HCT116 (cell line): Measurements from ENCODE around the gene TFG. TPM values are rescaled to one million over a fixed set of nuclear protein-coding genes. Genes with fewer than 3 reads are reported as not detected.
"Not testable (repeated sequence)": the region's sequence is repeated elsewhere in the genome, so short reads cannot be mapped to it uniquely, and the experiment has no call there.

Experiments
- ATAC-seq: fragments of 200-7000 bp; cut with Tn5 transposase; 2 replicates; pipeline ENCODE4 v1.9.1; 2020; ENCODE audit warnings: mild to moderate bottlenecking, moderate library complexity
- BruUV-seq: library from RNA; stranded (reverse); fragments of 400-500 nt; replicated peaks from 2 replicates; lab custom pipeline; 2021; lab: Mats Ljungman, UMichigan
- CTCF ChIA-PET: fragments of 300-600 bp; sonication (Branson Sonifier 250); formaldehyde crosslinking; loops from one replicate; lab custom pipeline; 2021; ENCODE audit warnings: antibody characterized with exemption; lab: Charles Lee
- POLR2A ChIA-PET: fragments of 300-600, 350-600 bp; sonication (Branson Sonifier 250); formaldehyde crosslinking; loops from one replicate; lab custom pipeline; 2021; ENCODE audit warnings: antibody characterized with exemption; lab: Charles Lee
- RAD21 ChIA-PET, 2 experiments: fragments of 300-600 bp; sonication (Branson Sonifier 250); formaldehyde crosslinking; loops; one replicate each; lab custom pipeline; 2023; ENCODE audit warnings: low total read pairs in 2 of 2; ENCODE audit not compliant: uncharacterized antibody in 2 of 2, unreplicated experiment in 2 of 2, low non-redundant PET in 1 of 2; lab: Charles Lee
- DNase-seq: peaks from one replicate; pipeline ENCODE4 v3.0.0-alpha.2; 2010; ENCODE audit warnings: low read depth, low spot score
- H2AFZ ChIP-seq: fragments of 200-600 bp; shearing (Covaris generic), sonication (generic); 2 replicates; pipeline ENCODE4 v1.6.1; 2017; ENCODE audit warnings: low read depth, mixed run types, mixed read lengths, antibody characterized with exemption, low read length; ENCODE audit not compliant: poor library complexity, severe bottlenecking
- H3K27ac ChIP-seq: 2 replicates; pipeline ENCODE4 v1.5.1; 2012; ENCODE audit warnings: low read depth, low read length
- H3K27me3 ChIP-seq: fragments of 200-600 bp; sonication (generic); 2 replicates; pipeline ENCODE4 v1.6.1; 2016; ENCODE audit warnings: mixed run types, low read length, mixed read lengths; ENCODE audit not compliant: insufficient read depth
- H3K36me3 ChIP-seq, 2 experiments: fragments of 200-500 bp in 1 of 2; fragments of 200-600 bp in 1 of 2; sonication (Bioruptor generic) in 1 of 2; sonication (generic) in 1 of 2; 2 replicates each; pipeline versions ENCODE4 v1.5.1 to v1.6.1; 2014 to 2016; ENCODE audit warnings: low read length in 2 of 2, inconsistent platforms in 1 of 2, mixed read lengths in 1 of 2, mixed run types in 1 of 2; ENCODE audit not compliant: insufficient read depth in 2 of 2, control insufficient read depth in 1 of 2
- H3K4me1 ChIP-seq, 2 experiments: fragments of 200-600 bp in 1 of 2; sonication (generic) in 1 of 2; 2 replicates each; pipeline versions ENCODE4 v1.5.1 to v1.6.1; 2012 to 2017; ENCODE audit warnings: low read length in 2 of 2, inconsistent platforms in 1 of 2, mild to moderate bottlenecking in 1 of 2, mixed read lengths in 1 of 2, mixed run types in 1 of 2, moderate library complexity in 1 of 2; ENCODE audit not compliant: insufficient read depth in 2 of 2, control insufficient read depth in 1 of 2
- H3K4me2 ChIP-seq: fragments of 200-600 bp; sonication (generic); 2 replicates; pipeline ENCODE4 v1.6.1; 2017; ENCODE audit warnings: mixed run types, low read length, mixed read lengths
- H3K4me3 ChIP-seq, 2 experiments: fragments of 200-600 bp in 1 of 2; sonication (generic) in 1 of 2; replicated peaks in 1 of 2; 2 replicates each; pipeline ENCODE4 v1.5.1; 2011 to 2016; ENCODE audit warnings: low read length in 2 of 2, control low read depth in 1 of 2, low read depth in 1 of 2, mild to moderate bottlenecking in 1 of 2, mixed read lengths in 1 of 2, mixed run types in 1 of 2
- H3K79me2 ChIP-seq: fragments of 200-600 bp; sonication (generic); 2 replicates; pipeline ENCODE4 v1.6.1; 2017; ENCODE audit warnings: mild to moderate bottlenecking, mixed run types, low read length, moderate library complexity, mixed read lengths; ENCODE audit not compliant: insufficient read depth
- H3K9ac ChIP-seq: fragments of 200-600 bp; sonication (generic); 2 replicates; pipeline ENCODE4 v1.6.1; 2016; ENCODE audit warnings: low read length, mixed read lengths
- H3K9me2 ChIP-seq: fragments of 200-600 bp; sonication (generic), shearing (Covaris generic); 2 replicates; pipeline ENCODE4 v1.6.1; 2017; ENCODE audit warnings: mixed run types, mild to moderate bottlenecking, moderate library complexity; ENCODE audit not compliant: insufficient read depth
- H3K9me3 ChIP-seq, 2 experiments: fragments of 200-500 bp in 1 of 2; fragments of 200-600 bp in 1 of 2; sonication (Bioruptor generic) in 1 of 2; sonication (generic) in 1 of 2; 2 replicates each; pipeline ENCODE4 v1.6.1; 2014 to 2017; ENCODE audit warnings: low read length in 2 of 2, mixed read lengths in 2 of 2, inconsistent platforms in 1 of 2, low read depth in 1 of 2, mild to moderate bottlenecking in 1 of 2, mixed run types in 1 of 2, moderate library complexity in 1 of 2; ENCODE audit not compliant: control insufficient read depth in 1 of 2, insufficient read depth in 1 of 2
- H4K20me1 ChIP-seq: fragments of 200-600 bp; sonication (generic), shearing (Covaris generic); 2 replicates; pipeline ENCODE4 v1.6.1; 2017; ENCODE audit warnings: mixed run types, mild to moderate bottlenecking, moderate library complexity; ENCODE audit not compliant: insufficient read depth
- EGR1 ChIP-seq: IDR thresholded peaks from 2 replicates; pipeline ENCODE4 v1.6.1; 2012; ENCODE audit warnings: low read depth
- EZH2phosphoT487 ChIP-seq: fragments of 200-600 bp; IDR thresholded peaks from 2 replicates; pipeline ENCODE4 v1.6.1; 2018; ENCODE audit warnings: antibody characterized with exemption, borderline replicate concordance
- SP1 ChIP-seq: IDR thresholded peaks from 2 replicates; pipeline ENCODE4 v1.6.1; 2012; ENCODE audit warnings: low read depth
- YY1 ChIP-seq: IDR thresholded peaks from 2 replicates; pipeline ENCODE4 v1.6.1; 2011; ENCODE audit warnings: low read length, low read depth, moderate library complexity, mild to moderate bottlenecking; ENCODE audit not compliant: insufficient replicate concordance; ENCODE audit errors: extremely low read depth
- intact Hi-C: fragments of 100-400 bp; cut with micrococcal nuclease; formaldehyde crosslinking; loops from 2 replicates; pipeline ENCODE4 v1.10.0; 2022
- total RNA-seq: library from RNA; stranded (reverse); gene quantifications from one replicate; pipeline ENCODE4 v1.2.1, GENCODE V29; 2021; ENCODE audit not compliant: unreplicated experiment

Gene TFG
- total RNA-seq, 1 experiment from 2014 or later, result 99.1 TPM

DNA sequence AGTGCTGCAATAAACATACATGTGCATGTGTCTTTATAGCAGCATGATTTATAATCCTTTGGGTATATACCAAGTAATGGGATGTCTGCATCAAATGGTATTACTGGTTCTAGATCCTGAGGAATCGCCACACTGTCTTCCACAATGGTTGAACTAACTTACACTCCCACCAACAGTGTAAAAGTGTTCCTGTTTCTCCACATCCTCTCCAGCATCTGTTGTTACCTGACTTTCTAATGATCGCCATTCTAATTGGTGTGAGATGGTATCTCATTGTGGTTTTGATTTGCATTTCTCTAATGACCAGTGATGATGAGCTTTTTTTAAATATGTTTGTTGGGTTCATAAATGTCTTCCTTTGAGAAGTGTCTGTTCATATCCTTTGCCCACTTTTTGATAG lies 38.3 kb upstream of the TFG start:
- H3K79me2 ChIP-seq, CTCF ChIA-PET, BruUV-seq, H3K9ac ChIP-seq, H3K4me1 ChIP-seq, H3K4me2 ChIP-seq, H3K36me3 ChIP-seq, ATAC-seq, H2AFZ ChIP-seq, H3K27ac ChIP-seq, H3K9me2 ChIP-seq, H3K4me3 ChIP-seq, POLR2A ChIA-PET, RAD21 ChIA-PET, H3K27me3 ChIP-seq, H3K9me3 ChIP-seq, DNase-seq, H4K20me1 ChIP-seq, intact Hi-C loops: not testable (repeated sequence)

DNA sequence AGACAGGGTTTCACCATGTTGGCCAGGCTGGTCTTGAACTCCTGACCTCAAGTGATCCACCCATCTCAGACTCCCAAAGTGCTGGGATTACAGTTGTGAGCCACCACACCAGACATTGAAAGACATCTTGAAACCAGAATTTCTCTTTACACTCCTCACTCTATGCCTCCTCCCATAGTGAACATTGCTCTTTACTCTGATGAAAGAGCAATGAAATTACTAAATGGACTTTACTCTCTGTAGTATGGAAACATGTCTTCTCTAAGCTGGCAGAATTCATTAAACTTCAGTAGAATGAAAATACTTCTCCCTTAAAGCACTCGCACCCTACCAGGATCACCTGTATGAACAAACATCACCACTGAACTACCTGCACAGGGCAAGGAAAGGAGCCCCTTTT lies 27.8 kb upstream of the TFG start:
- no peak for DNase-seq
- Histone ChIP-seq H3K36me3 (no peaks in the 10 kb centered on the region), H3K79me2 (no peaks in the 10 kb centered on the region), H3K4me2 (no peak overlapping the region), H3K9me3 (no peaks in the 10 kb centered on the region), H4K20me1 (no peaks in the 10 kb centered on the region), H2AFZ (no peak overlapping the region), H3K4me3 (no peak overlapping the region), H3K4me1 (no peaks in the 10 kb centered on the region), H3K27me3 (no peaks in the 10 kb centered on the region), H3K9me2 (no peaks in the 10 kb centered on the region), H3K9ac (no peak overlapping the region), H3K27ac (no peak overlapping the region)
- TF ChIP-seq SP1, result no peak
- no peak for TF ChIP-seq EGR1
- TF ChIP-seq YY1, result no peak
- no peak for TF ChIP-seq EZH2phosphoT487
- no peak for ATAC-seq
- BruUV-seq, result no TSS peak
- RAD21 ChIA-PET, result no interaction called here
- POLR2A ChIA-PET, result no interaction called here
- CTCF ChIA-PET, result no interaction called here
- intact Hi-C loops, result no loop called here
